IMR-90 (cell line): ENCODE data around the gene CLK4. TPM values are rescaled to one million over a fixed set of nuclear protein-coding genes. Genes with fewer than 3 reads are reported as not detected.

Source experiments
- ATAC-seq: fragments of 200-7000 bp; cut with Tn5 transposase; 2 replicates; pipeline ENCODE4 v1.9.1; 2020; ENCODE audit warnings: low read depth, mild to moderate bottlenecking, moderate library complexity
- BruUV-seq: library from RNA; stranded (reverse); fragments of 400-500 nt; replicated peaks from 2 replicates; lab custom pipeline; 2021; lab: Mats Ljungman, UMichigan
- CTCF ChIA-PET: fragments of 300-600 bp; formaldehyde crosslinking; extraction: SDS; loops from one replicate; lab custom pipeline; 2021; ENCODE audit warnings: antibody characterized with exemption; lab: Yijun Ruan, JAX
- POLR2A ChIA-PET: fragments of 300-600 bp; sonication (Branson Sonifier 250); formaldehyde crosslinking; loops from one replicate; lab custom pipeline; 2022; ENCODE audit warnings: antibody characterized with exemption; ENCODE audit not compliant: unreplicated experiment; lab: Charles Lee
- DNase-seq: peaks from one replicate; pipeline ENCODE4 v3.0.0; 2013
- H2AFZ ChIP-seq: replicated peaks from 2 replicates; pipeline ENCODE3; 2013; ENCODE audit warnings: low read length, mild to moderate bottlenecking; ENCODE audit not compliant: poor library complexity
- H2AK5ac ChIP-seq: 2 replicates; pipeline ENCODE4 v1.6.1; 2013; ENCODE audit warnings: low read depth, low read length, inconsistent platforms
- H2AK9ac ChIP-seq: replicated peaks from 2 replicates; pipeline ENCODE3; 2013; ENCODE audit warnings: mild to moderate bottlenecking, low read depth, low read length, moderate library complexity; ENCODE audit not compliant: poor library complexity
- H2BK120ac ChIP-seq: 2 replicates; pipeline ENCODE4 v1.6.1; 2013; ENCODE audit warnings: low read depth, low read length, inconsistent platforms
- H2BK15ac ChIP-seq: 3 replicates; pipeline ENCODE4 v1.6.1; 2013; ENCODE audit warnings: low read depth, low read length, inconsistent platforms
- H2BK20ac ChIP-seq: 2 replicates; pipeline ENCODE4 v1.6.1; 2013; ENCODE audit warnings: low read depth, mild to moderate bottlenecking, inconsistent platforms, low read length, moderate library complexity
- H2BK5ac ChIP-seq: 2 replicates; pipeline ENCODE4 v1.6.1; 2013; ENCODE audit warnings: mild to moderate bottlenecking, low read depth, low read length, inconsistent platforms; ENCODE audit not compliant: poor library complexity, severe bottlenecking
- H3K14ac ChIP-seq: replicated peaks from 2 replicates; pipeline ENCODE4 v1.6.1; 2013; ENCODE audit warnings: low read depth, low read length, inconsistent platforms
- H3K18ac ChIP-seq: 2 replicates; pipeline ENCODE4 v1.6.1; 2013; ENCODE audit warnings: low read depth, low read length, control low read depth
- H3K23ac ChIP-seq: 2 replicates; pipeline ENCODE4 v1.6.1; 2013; ENCODE audit warnings: low read depth, low read length, inconsistent platforms
- H3K27ac ChIP-seq: 2 replicates; pipeline ENCODE4 v1.5.1; 2013; ENCODE audit warnings: mild to moderate bottlenecking, control low read depth, low read length; ENCODE audit not compliant: insufficient read depth
- H3K27me3 ChIP-seq: 2 replicates; pipeline ENCODE4 v1.6.1; 2013; ENCODE audit warnings: low read length; ENCODE audit not compliant: control insufficient read depth, insufficient read depth
- H3K36me3 ChIP-seq: 2 replicates; pipeline ENCODE4 v1.6.1; 2013; ENCODE audit warnings: low read length, mixed read lengths; ENCODE audit not compliant: control insufficient read depth, insufficient read depth
- H3K4ac ChIP-seq: 2 replicates; pipeline ENCODE4 v1.6.1; 2013; ENCODE audit warnings: low read depth, low read length, inconsistent platforms
- H3K4me1 ChIP-seq: 2 replicates; pipeline ENCODE4 v1.6.1; 2013; ENCODE audit warnings: low read length, mixed read lengths; ENCODE audit not compliant: control insufficient read depth, insufficient read depth
- H3K4me2 ChIP-seq: 2 replicates; pipeline ENCODE4 v1.6.1; 2013; ENCODE audit warnings: low read depth, mild to moderate bottlenecking, control low read depth, low read length, moderate library complexity
- H3K4me3 ChIP-seq: 2 replicates; pipeline ENCODE4 v1.5.1; 2013; ENCODE audit warnings: low read depth, mild to moderate bottlenecking, control low read depth, low read length, moderate library complexity; ENCODE audit not compliant: insufficient read depth
- H3K56ac ChIP-seq: 2 replicates; pipeline ENCODE4 v1.6.1; 2013; ENCODE audit warnings: low read length, inconsistent platforms; ENCODE audit not compliant: insufficient read depth; ENCODE audit errors: extremely low read depth
- H3K79me1 ChIP-seq, 2 experiments: 2 replicates each; pipeline ENCODE4 v1.6.1; 2013; ENCODE audit warnings: low read length in 2 of 2, inconsistent platforms in 1 of 2, low read depth in 1 of 2
- H3K9ac ChIP-seq: 2 replicates; pipeline ENCODE4 v1.6.1; 2013; ENCODE audit warnings: low read depth, low read length, control low read depth
- H3K9me1 ChIP-seq: 2 replicates; pipeline ENCODE4 v1.6.1; 2013; ENCODE audit warnings: low read length, inconsistent platforms; ENCODE audit not compliant: insufficient read depth
- H3K9me3 ChIP-seq: 2 replicates; pipeline ENCODE4 v1.6.1; 2013; ENCODE audit warnings: low read length; ENCODE audit not compliant: control insufficient read depth, insufficient read depth
- H4K20me1 ChIP-seq: 2 replicates; pipeline ENCODE4 v1.6.1; 2013; ENCODE audit warnings: low read length, inconsistent platforms; ENCODE audit not compliant: insufficient read depth
- H4K5ac ChIP-seq: 2 replicates; pipeline ENCODE4 v1.6.1; 2013; ENCODE audit warnings: mild to moderate bottlenecking, low read depth, low read length, control low read depth
- H4K8ac ChIP-seq, 2 experiments: 2 replicates each; pipeline ENCODE4 v1.6.1; 2013; ENCODE audit warnings: low read depth in 2 of 2, low read length in 2 of 2, control low read depth in 1 of 2, inconsistent platforms in 1 of 2
- H4K91ac ChIP-seq: 2 replicates; pipeline ENCODE4 v1.6.1; 2013; ENCODE audit warnings: low read depth, low read length, inconsistent platforms; ENCODE audit not compliant: insufficient read depth
- BHLHE40 ChIP-seq: fragments of 150-350 bp; IDR thresholded peaks from 2 replicates; pipeline ENCODE4 v1.6.1; 2016; ENCODE audit warnings: mild to moderate bottlenecking, low read depth, low read length
- CEBPB ChIP-seq: IDR thresholded peaks from 2 replicates; pipeline ENCODE4 v1.6.1; 2012; ENCODE audit warnings: low read depth, low read length, improper control_type of control experiment
- MAFK ChIP-seq: IDR thresholded peaks from 2 replicates; pipeline ENCODE4 v1.6.1; 2012; ENCODE audit warnings: low read depth, low read length, improper control_type of control experiment
- MAZ ChIP-seq: IDR thresholded peaks from 2 replicates; pipeline ENCODE4 v1.6.1; 2012; ENCODE audit warnings: low read depth, mild to moderate bottlenecking, low read length, improper control_type of control experiment, moderate library complexity, borderline replicate concordance
- NFE2L2 ChIP-seq: fragments of 150-350 bp; IDR thresholded peaks from 2 replicates; pipeline ENCODE4 v1.6.1; 2016; ENCODE audit warnings: low read depth, mild to moderate bottlenecking, low read length
- POLR2A ChIP-seq: IDR thresholded peaks from 2 replicates; pipeline ENCODE4 v1.6.1; 2012; ENCODE audit warnings: mild to moderate bottlenecking, low read depth, low read length
- RAD21 ChIP-seq: IDR thresholded peaks from 2 replicates; pipeline ENCODE4 v1.6.1; 2012; ENCODE audit warnings: low read length, improper control_type of control experiment
- RFX5 ChIP-seq: IDR thresholded peaks from 2 replicates; pipeline ENCODE4 v1.8.0; 2012; ENCODE audit warnings: low read depth, mild to moderate bottlenecking, low read length, moderate library complexity
- dilution Hi-C: fragments of 300-500 bp; cut with HindIII; formaldehyde crosslinking; loops from one replicate; pipeline ENCODE4 v1.14.3; 2018; ENCODE audit warnings: low sequenced_read_pairs; ENCODE audit not compliant: unreplicated experiment
- in situ Hi-C: fragments of 300-500 bp; cut with MboI; formaldehyde crosslinking; loops from 3 replicates; pipeline ENCODE4 v1.14.3; 2019; ENCODE audit warnings: low sequenced_read_pairs, inconsistent platforms, mixed read lengths
- intact Hi-C: fragments of 100-400 bp; cut with micrococcal nuclease; formaldehyde crosslinking; loops from 2 replicates; pipeline ENCODE4 v1.10.0; 2022
- polyA plus RNA-seq, 3 experiments: library from polyadenylated mRNA; depleted of rRNA; stranded (reverse); fragments of >200 nt; gene quantifications; 2 replicates each; pipeline ENCODE4 v1.2.3, GENCODE V29; 2012; ENCODE audit warnings: low replicate concordance in 1 of 3
- total RNA-seq: library from RNA; depleted of rRNA; stranded (reverse); fragments of >200 nt; gene quantifications from 2 replicates; pipeline ENCODE4 v1.2.3, GENCODE V29; 2012

CLK4 gene
- total and polyA plus RNA-seq, 2 of the 4 experiments (the other 2 are of a cell fraction) = 8.2 to 11.9 TPM

DNA sequence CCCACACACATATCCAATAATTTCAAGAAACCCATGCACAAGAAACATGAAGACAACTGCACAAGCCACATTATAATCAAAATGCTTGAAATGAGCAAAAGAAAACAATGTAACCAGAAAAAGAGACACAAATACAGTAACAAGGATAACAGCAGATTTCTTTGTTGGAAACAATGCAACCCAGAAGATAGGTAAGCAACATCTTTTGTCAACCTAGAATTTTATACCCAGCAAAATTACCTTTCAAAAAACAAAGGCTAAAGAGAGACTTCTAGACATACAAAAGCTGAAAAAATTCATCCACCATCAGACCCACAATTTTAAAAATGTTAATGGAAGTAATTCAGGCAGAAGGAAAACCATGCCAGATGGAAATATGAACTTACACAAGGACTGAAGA, 31.7 kb downstream of the CLK4 start:
- Histone ChIP-seq H3K27me3 (no peaks in the 10 kb centered on the region; the same call in 1 of the 2 replicates), H3K4me3 (no peak overlapping the region), H2BK120ac (no peak overlapping the region), H2BK15ac (no peak overlapping the region), H3K4me2 (no peak overlapping the region), H3K79me1 (no peaks in the 10 kb centered on the region), H2AK9ac (no peak overlapping the region), H3K9me1 (no peaks in the 10 kb centered on the region), H3K14ac (no peak overlapping the region), H4K91ac (no peak overlapping the region), H4K8ac (no peak overlapping the region), H3K23ac (no peak overlapping the region), H4K20me1 (no peaks in the 10 kb centered on the region), H3K9me3 (0 out of 2 replicates have a peak, but pooled peaks cover 1% of the 10 kb centered on the region), H3K18ac (no peak overlapping the region), H2AK5ac (no peak overlapping the region), H3K4me1 (no peaks in the 10 kb centered on the region), H3K36me3 (peaks cover 5% of the 10 kb centered on the region; the same call in 1 of the 2 replicates), H3K9ac (no peak overlapping the region), H3K56ac (no peak overlapping the region), H4K5ac (no peak overlapping the region), H2AFZ (no peak overlapping the region), H2BK20ac (no peak overlapping the region), H3K27ac (no peak overlapping the region), H2BK5ac (no peak overlapping the region), H3K4ac (no peak overlapping the region)
- BruUV-seq = no TSS peak
- ChIA-PET CTCF (no interaction called here), POLR2A (no interaction called here)
- dilution Hi-C loops (no loop called here), in situ Hi-C loops (no loop called here), intact Hi-C loops (no loop called here)
- DNase-seq (no peak), ATAC-seq (no peak)
- TF ChIP-seq BHLHE40 = no peak
- TF ChIP-seq CEBPB = no peak
- no peak for TF ChIP-seq RAD21
- TF ChIP-seq NFE2L2 = no peak
- no peak for TF ChIP-seq MAZ
- TF ChIP-seq RFX5 = no peak
- TF ChIP-seq MAFK = no peak
- no peak for TF ChIP-seq POLR2A
